Activated CD8-positive, alpha-beta memory T cell treated with anti-CD3 and anti-CD28 coated beads, Interleukin-2, amount 50 U/mL, for 1 hour (primary cell): ENCODE results near the gene RETREG1.
"Not testable (repeated sequence)": the region's sequence is repeated elsewhere in the genome, so short reads cannot be mapped to it uniquely, and the experiment has no call there.

Source experiments
- DNase-seq: peaks from one replicate; pipeline ENCODE4 v3.0.0-alpha.2; 2020; ENCODE audit errors: extremely low read depth

The RETREG1 gene

GRCh38 chr5:16456103-16456832 lies 160.5 kb downstream of the RETREG1 start:
- DNase-seq: no peak

- no peak for DNase-seq
Measured at GRCh38 chr5:16455668-16456067, 161.1 kb downstream of the RETREG1 start.

- no peak for DNase-seq
Measured at GRCh38 chr5:16454686-16455085, 162.1 kb downstream of the RETREG1 start.

- no peak for DNase-seq
Measured at GRCh38 chr5:16453609-16454008, 163.2 kb downstream of the RETREG1 start.

- DNase-seq: no peak
Measured at GRCh38 chr5:16450163-16450562, 166.6 kb downstream of the RETREG1 start.

- no peak for DNase-seq
Measured at GRCh38 chr5:16446993-16447392, 169.8 kb downstream of the RETREG1 start.

GRCh38 chr5:16437977-16438376 lies 178.8 kb downstream of the RETREG1 start:
- DNase-seq: no peak

- not testable (repeated sequence) for DNase-seq
Measured at GRCh38 chr5:16436065-16436682, 180.6 kb downstream of the RETREG1 start.

GRCh38 chr5:16431490-16431889 lies 185.3 kb downstream of the RETREG1 start:
- DNase-seq: no peak

- DNase-seq: no peak
Measured at GRCh38 chr5:16430349-16431089, 186.3 kb downstream of the RETREG1 start.

GRCh38 chr5:16428359-16428758 lies 188.4 kb downstream of the RETREG1 start:
- DNase-seq: no peak

- no peak for DNase-seq
Measured at GRCh38 chr5:16427587-16427986, 189.2 kb downstream of the RETREG1 start.
